ENCODE data around the gene CLTC. TPM values are rescaled to one million over a fixed set of nuclear protein-coding genes. Genes with fewer than 3 reads are reported as not detected.

The CLTC gene
- total RNA-seq, 1 experiment from 2014 or later = 212 TPM

- H3K4me1 Mint-ChIP-seq (ENCODE audit: low read depth, unreplicated experiment) = peaks cover 21% of the 10 kb centered on the region
- no peak overlapping the region for H3K27ac Mint-ChIP-seq (ENCODE audit: unreplicated experiment)
- TF ChIP-seq CTCF (IDR thresholded peaks at IDR 0.05; ENCODE audit: unreplicated experiment) = no peak
- no peaks in the 10 kb centered on the region for H3K9me3 Mint-ChIP-seq (ENCODE audit: low read depth, unreplicated experiment)
- no TSS peak for BruUV-seq (replicated peaks)
- intact Hi-C loops (cut with micrococcal nuclease; ENCODE audit: unreplicated experiment) = no loop called here
- peaks cover 36% of the 10 kb centered on the region for H3K36me3 Mint-ChIP-seq (ENCODE audit: insufficient read depth, unreplicated experiment)
- no peak overlapping the region for H3K4me3 Mint-ChIP-seq (ENCODE audit: low read depth, unreplicated experiment)
- DNase-seq = no peak
- H3K27me3 Mint-ChIP-seq (ENCODE audit: unreplicated experiment) = no peaks in the 10 kb centered on the region
- CTCF ChIA-PET = no interaction called here
Measured at GRCh38 chr17:59711936-59712335, 92.2 kb downstream of the CLTC start.

DNA sequence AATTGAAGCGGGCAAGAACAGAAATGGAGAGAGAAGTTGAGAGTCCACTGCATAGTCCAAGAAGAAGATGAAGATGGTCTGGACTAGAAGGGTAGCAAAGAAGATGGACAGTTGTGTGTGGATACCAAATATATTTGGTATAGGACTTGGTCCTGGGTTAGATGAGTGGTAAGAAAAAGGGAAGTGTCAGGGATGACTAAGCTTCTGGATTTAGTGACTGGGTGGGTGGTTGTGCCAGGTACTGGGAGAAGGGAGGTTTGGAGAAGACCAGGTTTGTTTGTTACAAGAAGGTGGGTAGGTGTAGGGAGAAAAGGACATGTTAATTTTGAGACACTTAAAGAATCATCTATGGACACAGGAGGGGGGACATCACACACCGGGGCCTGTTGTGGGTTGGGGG is 93.2 kb downstream of the CLTC start:
- CTCF ChIA-PET = no interaction called here
- Mint-ChIP-seq H3K36me3 (ENCODE audit: insufficient read depth, unreplicated experiment) (peaks cover 29% of the 10 kb centered on the region), H3K4me3 (ENCODE audit: low read depth, unreplicated experiment) (no peak overlapping the region), H3K4me1 (ENCODE audit: low read depth, unreplicated experiment) (peaks cover 13% of the 10 kb centered on the region), H3K27ac (ENCODE audit: unreplicated experiment) (no peak overlapping the region), H3K27me3 (ENCODE audit: unreplicated experiment) (no peaks in the 10 kb centered on the region), H3K9me3 (ENCODE audit: low read depth, unreplicated experiment) (no peaks in the 10 kb centered on the region)
- BruUV-seq (replicated peaks) = no TSS peak
- TF ChIP-seq CTCF (IDR thresholded peaks at IDR 0.05; ENCODE audit: unreplicated experiment) = no peak
- no peak for DNase-seq
- intact Hi-C loops (cut with micrococcal nuclease; ENCODE audit: unreplicated experiment) = no loop called here

DNA sequence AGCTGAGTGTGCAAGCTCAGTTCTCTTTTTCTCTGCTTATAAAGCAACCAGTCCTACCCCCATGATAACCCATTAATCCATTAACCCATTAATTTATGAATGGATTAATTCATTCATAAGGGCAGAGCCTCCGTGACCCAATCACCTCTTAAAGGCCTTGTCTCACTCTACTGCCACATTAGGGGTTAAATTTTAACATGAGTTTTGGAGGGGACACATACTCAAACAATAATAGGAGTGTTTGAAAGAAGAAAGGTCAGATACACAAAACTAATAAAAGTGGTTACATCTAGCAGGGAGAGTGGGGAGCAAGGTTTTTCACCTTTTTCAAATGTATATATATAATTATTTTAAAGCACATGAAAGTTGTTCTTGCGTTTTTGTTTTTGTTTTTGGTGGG is 94.6 kb downstream of the CLTC start:
- no TSS peak for BruUV-seq (replicated peaks)
- intact Hi-C loops (cut with micrococcal nuclease; ENCODE audit: unreplicated experiment) = no loop called here
- Mint-ChIP-seq H3K27ac (ENCODE audit: unreplicated experiment) (no peak overlapping the region), H3K27me3 (ENCODE audit: unreplicated experiment) (no peaks in the 10 kb centered on the region), H3K9me3 (ENCODE audit: low read depth, unreplicated experiment) (no peaks in the 10 kb centered on the region), H3K36me3 (ENCODE audit: insufficient read depth, unreplicated experiment) (peaks cover 17% of the 10 kb centered on the region), H3K4me1 (ENCODE audit: low read depth, unreplicated experiment) (peaks cover 13% of the 10 kb centered on the region), H3K4me3 (ENCODE audit: low read depth, unreplicated experiment) (no peak overlapping the region)
- TF ChIP-seq CTCF (IDR thresholded peaks at IDR 0.05; ENCODE audit: unreplicated experiment) = no peak
- CTCF ChIA-PET = no interaction called here
- no peak for DNase-seq

DNA sequence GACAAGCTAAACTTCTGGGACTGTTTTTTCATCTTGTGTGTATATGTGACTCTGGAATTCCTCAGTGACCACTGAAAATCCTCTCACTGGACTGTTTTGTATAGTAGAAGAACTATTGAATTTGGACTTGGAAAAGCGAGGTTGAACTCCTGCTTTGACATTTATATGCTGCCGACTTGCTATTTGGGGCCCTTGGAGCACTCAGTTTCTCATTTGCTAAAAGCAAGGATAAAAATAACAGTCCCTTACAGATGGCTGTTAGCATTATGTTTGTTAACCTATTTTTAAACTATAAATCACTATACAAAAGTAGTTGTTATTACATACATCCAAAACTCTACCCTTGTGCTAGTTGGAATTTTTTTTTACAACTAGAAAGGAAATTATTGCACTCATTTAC is 96.7 kb downstream of the CLTC start:
- Mint-ChIP-seq H3K27me3 (ENCODE audit: unreplicated experiment) (no peaks in the 10 kb centered on the region), H3K27ac (ENCODE audit: unreplicated experiment) (no peak overlapping the region), H3K9me3 (ENCODE audit: low read depth, unreplicated experiment) (no peaks in the 10 kb centered on the region), H3K36me3 (ENCODE audit: insufficient read depth, unreplicated experiment) (peaks cover 5% of the 10 kb centered on the region), H3K4me1 (ENCODE audit: low read depth, unreplicated experiment) (peaks cover 13% of the 10 kb centered on the region), H3K4me3 (ENCODE audit: low read depth, unreplicated experiment) (no peak overlapping the region)
- no TSS peak for BruUV-seq (replicated peaks)
- TF ChIP-seq CTCF (IDR thresholded peaks at IDR 0.05; ENCODE audit: unreplicated experiment) = no peak
- intact Hi-C loops (cut with micrococcal nuclease; ENCODE audit: unreplicated experiment) = no loop called here
- no peak for DNase-seq
- CTCF ChIA-PET = no interaction called here

- H3K27ac Mint-ChIP-seq (ENCODE audit: unreplicated experiment) = no peak overlapping the region
- no peak overlapping the region for H3K4me3 Mint-ChIP-seq (ENCODE audit: low read depth, unreplicated experiment)
- H3K27me3 Mint-ChIP-seq (ENCODE audit: unreplicated experiment) = no peaks in the 10 kb centered on the region
- BruUV-seq (replicated peaks) = no TSS peak
- CTCF ChIA-PET = no interaction called here
- H3K9me3 Mint-ChIP-seq (ENCODE audit: low read depth, unreplicated experiment) = no peaks in the 10 kb centered on the region
- no peak for TF ChIP-seq CTCF (IDR thresholded peaks at IDR 0.05; ENCODE audit: unreplicated experiment)
- H3K4me1 Mint-ChIP-seq (ENCODE audit: low read depth, unreplicated experiment) = peaks cover 13% of the 10 kb centered on the region
- intact Hi-C loops (cut with micrococcal nuclease; ENCODE audit: unreplicated experiment) = no loop called here
- no peak for DNase-seq
- H3K36me3 Mint-ChIP-seq (ENCODE audit: insufficient read depth, unreplicated experiment) = peaks cover 5% of the 10 kb centered on the region
Measured at GRCh38 chr17:59719526-59719925, 99.8 kb downstream of the CLTC start.
